Uterus (tissue), 4 donors: ENCODE measurements around the gene GNA14. TPM values are rescaled to one million over a fixed set of nuclear protein-coding genes. Genes with fewer than 3 reads are reported as not detected.
"Not testable (repeated sequence)": the region's sequence is repeated elsewhere in the genome, so short reads cannot be mapped to it uniquely, and the experiment has no call there.

Experiments
- DNase-seq, 2 donors: peaks; one replicate each; pipeline ENCODE4 v3.0.0-alpha.2; 2019 to 2020
- H3K27ac ChIP-seq, 2 donors: fragments of 200-600 bp; sonication (generic); 1 replicate in 1 of 2; 2 replicates in 1 of 2; pipeline ENCODE4 v1.5.1; 2016 to 2018
- H3K27me3 ChIP-seq, 2 donors: fragments of 200-600 bp; sonication (generic); one replicate each; pipeline ENCODE4 v1.5.1; 2018 to 2019; ENCODE audit warnings: control low read depth in 1 of 2
- H3K36me3 ChIP-seq, 2 donors: fragments of 200-600 bp; sonication (generic); one replicate each; pipeline ENCODE4 v1.5.1; 2019; ENCODE audit warnings: control low read depth in 1 of 2
- H3K4me1 ChIP-seq, 2 donors: fragments of 200-600 bp; sonication (generic); one replicate each; pipeline ENCODE4 v1.5.1; 2018 to 2019; ENCODE audit warnings: control low read depth in 1 of 2
- H3K4me3 ChIP-seq, 2 donors: fragments of 200-600 bp; sonication (generic); 1 replicate in 1 of 2; 2 replicates in 1 of 2; pipeline ENCODE4 v1.5.1; 2018 to 2019; ENCODE audit warnings: mild to moderate bottlenecking in 1 of 2
- H3K9me3 ChIP-seq, 2 donors: fragments of 200-600 bp; sonication (generic); one replicate each; pipeline ENCODE4 v1.5.1; 2019; ENCODE audit warnings: control low read depth in 1 of 2
- CTCF ChIP-seq, 4 experiments: fragments of 200-600 bp in 2 of 4; fragments of 450-650 bp in 2 of 4; sonication (generic) in 2 of 4; IDR thresholded peaks; one replicate each; pipeline ENCODE4 v1.5.1; 2016 to 2019; ENCODE audit warnings: antibody characterized with exemption in 4 of 4, mild to moderate bottlenecking in 2 of 4, moderate library complexity in 1 of 4
- POLR2A ChIP-seq, 2 donors: fragments of 450-650 bp; IDR thresholded peaks; one replicate each; pipeline ENCODE4 v1.6.1; 2016; ENCODE audit warnings: antibody characterized with exemption in 2 of 2, mild to moderate bottlenecking in 1 of 2, moderate library complexity in 1 of 2
- intact Hi-C: fragments of 100-400 bp; cut with DNase I; formaldehyde crosslinking; loops from one replicate; pipeline ENCODE4 v1.15.1; 2023; ENCODE audit warnings: low total_unique reads
- total RNA-seq, 4 donors: library from RNA; depleted of rRNA in 3 of 4; stranded (reverse); fragments of >200 nt in 3 of 4; gene quantifications; one replicate each; pipeline versions ENCODE4 v1.1.0 to v1.2.4, GENCODE V29; 2014 to 2023
- donor health status: DM: yes; HTN: yes; CAD: no.

GNA14 gene
- total RNA-seq, 4 donors from 2014 or later: 11.3 to 23.6 (median 16.2) TPM

GRCh38 chr9:77403239-77403638 is 244.9 kb downstream of the GNA14 start:
- no peaks in the 10 kb centered on the region for H3K9me3 ChIP-seq
- H3K36me3 ChIP-seq: peaks cover 0 to 3% of the 10 kb centered on the region in 2 donors
- no peak overlapping the region for H3K27ac ChIP-seq
- TF ChIP-seq CTCF (IDR thresholded peaks at IDR 0.05): no peak
- no peak for TF ChIP-seq POLR2A (IDR thresholded peaks at IDR 0.05)
- DNase-seq: no peak
- no peak overlapping the region for H3K4me3 ChIP-seq
- intact Hi-C loops: no loop called here
- no peaks in the 10 kb centered on the region for H3K27me3 ChIP-seq
- H3K4me1 ChIP-seq: no peaks in the 10 kb centered on the region

GRCh38 chr9:77402286-77402685 is 245.8 kb downstream of the GNA14 start:
- TF ChIP-seq POLR2A (IDR thresholded peaks at IDR 0.05): no peak
- no peak for TF ChIP-seq CTCF (IDR thresholded peaks at IDR 0.05)
- Histone ChIP-seq H3K27me3 (no peaks in the 10 kb centered on the region), H3K4me3 (no peak overlapping the region), H3K9me3 (no peaks in the 10 kb centered on the region), H3K27ac (no peak overlapping the region), H3K4me1 (no peaks in the 10 kb centered on the region), H3K36me3 (peaks cover 0 to under 1% of the 10 kb centered on the region in 2 donors)
- intact Hi-C loops: no loop called here
- no peak for DNase-seq

- no peak for DNase-seq
- H3K9me3 ChIP-seq: no peaks in the 10 kb centered on the region
- H3K36me3 ChIP-seq: no peaks in the 10 kb centered on the region
- H3K27ac ChIP-seq: no peak overlapping the region
- H3K4me1 ChIP-seq: no peaks in the 10 kb centered on the region
- intact Hi-C loops: no loop called here
- no peak for TF ChIP-seq POLR2A (IDR thresholded peaks at IDR 0.05)
- TF ChIP-seq CTCF (IDR thresholded peaks at IDR 0.05): no peak
- H3K27me3 ChIP-seq: no peaks in the 10 kb centered on the region
- no peak overlapping the region for H3K4me3 ChIP-seq
Measured at GRCh38 chr9:77399964-77400363, 248.2 kb downstream of the GNA14 start.

- H3K9me3 ChIP-seq, H3K4me1 ChIP-seq, H3K4me3 ChIP-seq, H3K27ac ChIP-seq, H3K36me3 ChIP-seq, H3K27me3 ChIP-seq, DNase-seq, intact Hi-C loops: not testable (repeated sequence)
Measured at GRCh38 chr9:77398581-77398980, 249.5 kb downstream of the GNA14 start.

GRCh38 chr9:77392328-77392727 is 255.8 kb downstream of the GNA14 start:
- TF ChIP-seq CTCF (IDR thresholded peaks at IDR 0.05) (no peak), POLR2A (IDR thresholded peaks at IDR 0.05) (no peak)
- Histone ChIP-seq H3K27me3 (no peaks in the 10 kb centered on the region), H3K9me3 (no peaks in the 10 kb centered on the region), H3K27ac (no peak overlapping the region), H3K4me1 (no peaks in the 10 kb centered on the region), H3K36me3 (no peaks in the 10 kb centered on the region), H3K4me3 (no peak overlapping the region)
- no peak for DNase-seq
- intact Hi-C loops: no loop called here

GRCh38 chr9:77391834-77392233 is 256.3 kb downstream of the GNA14 start:
- intact Hi-C loops: no loop called here
- TF ChIP-seq CTCF (IDR thresholded peaks at IDR 0.05) (no peak), POLR2A (IDR thresholded peaks at IDR 0.05) (no peak)

More at GRCh38 chr9:77391834-77392233, 256.3 kb downstream of the GNA14 start:
- H3K36me3 ChIP-seq: no peaks in the 10 kb centered on the region
- H3K4me1 ChIP-seq: no peaks in the 10 kb centered on the region
- H3K4me3 ChIP-seq: no peak overlapping the region
- no peaks in the 10 kb centered on the region for H3K27me3 ChIP-seq
- no peak for DNase-seq
- no peak overlapping the region for H3K27ac ChIP-seq
- no peaks in the 10 kb centered on the region for H3K9me3 ChIP-seq
